Measurements from ENCODE around the gene PRELP. TPM values are rescaled to one million over a fixed set of nuclear protein-coding genes. Genes with fewer than 3 reads are reported as not detected.

The PRELP gene
- total and polyA plus RNA-seq, 9 donors = 40.9 to 185 (median 97.8) TPM

DNA sequence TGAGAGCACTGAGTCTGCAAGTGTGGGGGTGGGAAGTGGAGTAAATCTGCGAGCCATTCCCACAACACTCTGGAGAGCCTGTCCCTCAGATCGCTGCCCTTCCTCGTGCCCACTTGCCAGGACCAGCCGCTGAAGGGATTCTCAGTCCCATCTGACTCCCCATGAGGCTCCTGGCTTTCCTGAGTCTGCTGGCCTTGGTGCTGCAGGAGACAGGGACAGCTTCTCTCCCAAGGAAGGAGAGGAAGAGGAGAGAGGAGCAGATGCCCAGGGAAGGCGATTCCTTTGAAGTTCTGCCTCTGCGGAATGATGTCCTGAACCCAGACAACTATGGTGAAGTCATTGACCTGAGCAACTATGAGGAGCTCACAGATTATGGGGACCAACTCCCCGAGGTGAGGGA lies 20.2 kb downstream of the PRELP start:
- Histone ChIP-seq H3K4me3 (no peak overlapping the region), H3K36me3 (no peaks in the 10 kb centered on the region), H3K27me3 (no peaks in the 10 kb centered on the region), H3K4me1 (ENCODE audit: insufficient read depth) (peaks cover 6% of the 10 kb centered on the region), H3K9me3 (no peaks in the 10 kb centered on the region), H3K27ac (no peak overlapping the region)
- TF ChIP-seq CTCF (IDR thresholded peaks at IDR 0.05) (no peak), POLR2A (IDR thresholded peaks at IDR 0.05) (no peak), EP300 (IDR thresholded peaks at IDR 0.05) (no peak)
- 64 to 71% (median 70%) methylated on average over 7 of the region's 7 CpGs for WGBS, 3 donors
- no peak for DNase-seq
- intact Hi-C loops (cut with DNase I) = no loop called here

GRCh38 chr1:203497269-203497777 lies 21.7 kb downstream of the PRELP start:
- H3K4me3 ChIP-seq = no peak overlapping the region
- H3K4me1 ChIP-seq (ENCODE audit: insufficient read depth) = no peaks in the 10 kb centered on the region
- intact Hi-C loops (cut with DNase I) = no loop called here
- H3K9me3 ChIP-seq = no peaks in the 10 kb centered on the region
- H3K27me3 ChIP-seq = no peaks in the 10 kb centered on the region
- DNase-seq = no peak
- 79 to 87% (median 82%) methylated on average over 5 of the region's 5 CpGs for WGBS, 3 donors
- no peak overlapping the region for H3K27ac ChIP-seq
- TF ChIP-seq CTCF (IDR thresholded peaks at IDR 0.05) (no peak), POLR2A (IDR thresholded peaks at IDR 0.05) (no peak), EP300 (IDR thresholded peaks at IDR 0.05) (no peak)
- no peaks in the 10 kb centered on the region for H3K36me3 ChIP-seq

- no peaks in the 10 kb centered on the region for H3K27me3 ChIP-seq
- TF ChIP-seq CTCF (IDR thresholded peaks at IDR 0.05) (no peak), EP300 (IDR thresholded peaks at IDR 0.05) (no peak), POLR2A (IDR thresholded peaks at IDR 0.05) (no peak)
- H3K27ac ChIP-seq = no peak overlapping the region
- no peak for DNase-seq
- no peaks in the 10 kb centered on the region for H3K36me3 ChIP-seq
- H3K4me1 ChIP-seq (ENCODE audit: insufficient read depth) = no peaks in the 10 kb centered on the region
- 92 to 95% (median 93%) methylated on average over 7 of the region's 7 CpGs for WGBS, 3 donors
- H3K9me3 ChIP-seq = no peaks in the 10 kb centered on the region
- intact Hi-C loops (cut with DNase I) = loop anchor here in 2 of 4 donors (5.0 to 10.0 kb wide), 2 partner anchors 125 to 128 kb away; partner anchors contain the start of gene ATP2B4 (in 2 of the 2)
- H3K4me3 ChIP-seq = no peak overlapping the region
Observed at GRCh38 chr1:203499643-203500278, 24.2 kb downstream of the PRELP start.

DNA sequence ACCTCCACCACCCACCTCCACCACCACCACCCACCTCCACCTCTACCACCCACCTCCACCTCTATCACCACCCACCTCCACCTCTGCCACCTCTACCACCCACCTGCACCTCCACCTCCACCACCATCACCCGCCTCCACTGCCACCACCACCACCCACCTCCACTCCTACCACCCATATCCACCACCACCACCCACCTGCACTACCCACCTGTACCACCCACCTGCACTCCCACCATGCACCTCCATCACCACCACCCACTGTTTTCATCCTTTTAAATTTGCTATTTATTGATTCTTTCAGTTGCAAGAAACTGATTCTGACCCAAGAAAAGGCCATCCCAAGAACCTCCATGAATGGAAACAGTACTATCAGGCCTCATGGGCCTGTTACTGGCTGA lies 24.7 kb downstream of the PRELP start:
- H3K27me3 ChIP-seq = no peaks in the 10 kb centered on the region
- H3K27ac ChIP-seq = no peak overlapping the region
- 93 to 100% (median 94%) methylated on average over 1 of the region's 1 CpG for WGBS, 3 donors
- TF ChIP-seq CTCF (IDR thresholded peaks at IDR 0.05) = no peak
- no peak for TF ChIP-seq POLR2A (IDR thresholded peaks at IDR 0.05)
- TF ChIP-seq EP300 (IDR thresholded peaks at IDR 0.05) = no peak
- intact Hi-C loops (cut with DNase I) = loop anchor here in 2 of 4 donors (5.0 to 10.0 kb wide), 2 partner anchors 125 to 127 kb away; partner anchors contain the start of gene ATP2B4 (in 2 of the 2)
- DNase-seq = no peak
- no peaks in the 10 kb centered on the region for H3K36me3 ChIP-seq
- no peak overlapping the region for H3K4me3 ChIP-seq
- H3K9me3 ChIP-seq = no peaks in the 10 kb centered on the region
- H3K4me1 ChIP-seq (ENCODE audit: insufficient read depth) = no peaks in the 10 kb centered on the region
